Liver (tissue), 9 donors: ENCODE data around the gene HUNK. TPM values are rescaled to one million over a fixed set of nuclear protein-coding genes. Genes with fewer than 3 reads are reported as not detected.

ENCODE experiments used
- DNase-seq: peaks from one replicate; pipeline ENCODE4 v3.0.0-alpha.2; 2017; ENCODE audit warnings: low spot score
- H3K27ac ChIP-seq, 2 donors: one replicate each; pipeline ENCODE4 v1.7.0; 2013; ENCODE audit warnings: inconsistent platforms in 2 of 2, low read length in 2 of 2, control low read depth in 1 of 2, low read depth in 1 of 2, mild to moderate bottlenecking in 1 of 2
- H3K27me3 ChIP-seq, 4 donors: one replicate each; pipeline versions ENCODE4 v1.6.1 to v1.7.0; 2013; ENCODE audit warnings: low read length in 3 of 4, inconsistent platforms in 1 of 4, mild to moderate bottlenecking in 1 of 4, moderate library complexity in 1 of 4; ENCODE audit not compliant: control insufficient read depth in 4 of 4, insufficient read depth in 4 of 4
- H3K36me3 ChIP-seq, 4 donors: one replicate each; pipeline versions ENCODE4 v1.6.1 to v1.7.0; 2013; ENCODE audit warnings: low read length in 3 of 4, mild to moderate bottlenecking in 3 of 4, low read depth in 1 of 4, moderate library complexity in 1 of 4; ENCODE audit not compliant: control insufficient read depth in 4 of 4, insufficient read depth in 3 of 4
- H3K4me1 ChIP-seq, 4 donors: one replicate each; pipeline versions ENCODE4 v1.6.1 to v1.7.0; 2013; ENCODE audit warnings: low read length in 3 of 4, mild to moderate bottlenecking in 3 of 4, moderate library complexity in 1 of 4; ENCODE audit not compliant: control insufficient read depth in 4 of 4, insufficient read depth in 4 of 4
- H3K4me3 ChIP-seq, 3 donors: one replicate each; pipeline versions ENCODE4 v1.6.1 to v1.7.0; 2013; ENCODE audit warnings: low read length in 3 of 3, control low read depth in 1 of 3, low read depth in 1 of 3, mild to moderate bottlenecking in 1 of 3
- H3K9ac ChIP-seq, 2 donors: one replicate each; pipeline ENCODE4 v1.7.0; 2013; ENCODE audit warnings: low read length in 2 of 2, mild to moderate bottlenecking in 2 of 2, moderate library complexity in 2 of 2, control low read depth in 1 of 2, low read depth in 1 of 2
- H3K9me3 ChIP-seq, 4 donors: one replicate each; pipeline versions ENCODE4 v1.6.1 to v1.7.0; 2013; ENCODE audit warnings: low read length in 3 of 4; ENCODE audit not compliant: control insufficient read depth in 4 of 4
- CTCF ChIP-seq: fragments of 150-350 bp; IDR thresholded peaks from 2 replicates; pipeline ENCODE4 v1.5.1; 2017; ENCODE audit warnings: improper control_type of control experiment, low read depth, low read length; ENCODE audit not compliant: missing input control
- EGR1 ChIP-seq, 2 donors: IDR thresholded peaks; 2 replicates each; pipeline ENCODE4 v1.6.1; 2016 to 2018; ENCODE audit warnings: antibody characterized with exemption in 2 of 2, low read depth in 2 of 2
- FOXA2 ChIP-seq: IDR thresholded peaks from 2 replicates; pipeline ENCODE4 v1.6.1; 2016; ENCODE audit warnings: antibody characterized with exemption
- GABPA ChIP-seq, 2 donors: IDR thresholded peaks in 1 of 2; conservative IDR thresholded peaks in 1 of 2; 2 replicates each; pipeline ENCODE4 v1.6.1; 2016; ENCODE audit warnings: antibody characterized with exemption in 2 of 2, mild to moderate bottlenecking in 1 of 2, moderate library complexity in 1 of 2
- HNF4A ChIP-seq, 2 donors: conservative IDR thresholded peaks; 2 replicates each; pipeline ENCODE4 v1.6.1; 2016; ENCODE audit warnings: antibody characterized with exemption in 2 of 2, mild to moderate bottlenecking in 2 of 2
- JUND ChIP-seq, 2 donors: IDR thresholded peaks; 2 replicates each; pipeline ENCODE4 v1.6.1; 2016; ENCODE audit warnings: antibody characterized with exemption in 2 of 2
- REST ChIP-seq: IDR thresholded peaks from 2 replicates; pipeline ENCODE4 v1.6.1; 2016; ENCODE audit warnings: antibody characterized with exemption, mild to moderate bottlenecking
- RXRA ChIP-seq, 2 donors: IDR thresholded peaks; 2 replicates each; pipeline ENCODE4 v1.6.1; 2017 to 2018; ENCODE audit warnings: antibody characterized with exemption in 2 of 2, mild to moderate bottlenecking in 1 of 2
- SP1 ChIP-seq: IDR thresholded peaks from 2 replicates; pipeline ENCODE4 v1.6.1; 2018; ENCODE audit warnings: antibody characterized with exemption, mild to moderate bottlenecking
- TAF1 ChIP-seq: conservative IDR thresholded peaks from 2 replicates; pipeline ENCODE4 v1.6.1; 2016; ENCODE audit warnings: antibody characterized with exemption, mild to moderate bottlenecking
- WGBS: extraction: QIAGEN DNeasy Blood & Tissue Kit; methylation state at CpG from one replicate; pipeline ENCODE4 v1.1.7; 2013; 5-methylcytosine and 5-hydroxymethylcytosine counted together
- polyA plus RNA-seq, 2 donors: library from polyadenylated mRNA; stranded (reverse) in 1 of 2; unstranded in 1 of 2; fragments of 200-250 nt in 1 of 2; fragments of >200 nt in 1 of 2; fragmentation: Nextera tagmentation in 1 of 2; extraction: Ambion mirVana in 1 of 2; gene quantifications; one replicate each; pipeline versions ENCODE4 v1.2.1 to v1.2.3, GENCODE V29; 2013 to 2015
- total RNA-seq, 2 donors: library from RNA; depleted of rRNA; stranded (reverse); fragments of >200 nt; gene quantifications; one replicate each; pipeline ENCODE4 v1.2.3, GENCODE V29; 2014
- TF ChIP-seq, protein P1 (sequence below): IDR thresholded peaks from 2 replicates; pipeline ENCODE4 v1.6.1; 2016; ENCODE audit warnings: antibody characterized with exemption
- TF ChIP-seq, protein P2 (sequence below): IDR thresholded peaks from 2 replicates; pipeline ENCODE4 v1.6.1; 2016; ENCODE audit warnings: antibody characterized with exemption
- TF ChIP-seq, protein P3 (sequence below): IDR thresholded peaks from 2 replicates; pipeline ENCODE4 v1.6.1; 2016; ENCODE audit warnings: antibody characterized with exemption
- donor health status: healthy.
- donor health status: healthy.
- donor health status: healthy.
- donor health status: healthy.
- donor health status: healthy.

Gene HUNK
- total and polyA plus RNA-seq, 4 donors = 0.11 to 0.92 (median 0.30) TPM

- no peaks in the 10 kb centered on the region for H3K36me3 ChIP-seq
- H3K9ac ChIP-seq = no peak overlapping the region
- peaks cover 0 to 12% (median 5%) of the 10 kb centered on the region in 4 donors for H3K4me1 ChIP-seq
- TF ChIP-seq TAF1 (no peak), HNF4A (conservative IDR thresholded peaks at IDR 0.05) (no peak), SP1 (no peak), RXRA (IDR thresholded peaks at IDR 0.05) (no peak)
- TF ChIP-seq, protein P1, sequence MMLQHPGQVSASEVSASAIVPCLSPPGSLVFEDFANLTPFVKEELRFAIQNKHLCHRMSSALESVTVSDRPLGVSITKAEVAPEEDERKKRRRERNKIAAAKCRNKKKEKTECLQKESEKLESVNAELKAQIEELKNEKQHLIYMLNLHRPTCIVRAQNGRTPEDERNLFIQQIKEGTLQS = no peak
- H3K27me3 ChIP-seq = no peaks in the 10 kb centered on the region
- H3K9me3 ChIP-seq = no peaks in the 10 kb centered on the region
- no peak for DNase-seq
- no peak overlapping the region for H3K27ac ChIP-seq
- no peak overlapping the region for H3K4me3 ChIP-seq
- 85% methylated on average over 7 of the region's 7 CpGs for WGBS
These were observed 23.2 kb downstream of the HUNK start for GRCh38 chr21:31896019-31896418.

DNA sequence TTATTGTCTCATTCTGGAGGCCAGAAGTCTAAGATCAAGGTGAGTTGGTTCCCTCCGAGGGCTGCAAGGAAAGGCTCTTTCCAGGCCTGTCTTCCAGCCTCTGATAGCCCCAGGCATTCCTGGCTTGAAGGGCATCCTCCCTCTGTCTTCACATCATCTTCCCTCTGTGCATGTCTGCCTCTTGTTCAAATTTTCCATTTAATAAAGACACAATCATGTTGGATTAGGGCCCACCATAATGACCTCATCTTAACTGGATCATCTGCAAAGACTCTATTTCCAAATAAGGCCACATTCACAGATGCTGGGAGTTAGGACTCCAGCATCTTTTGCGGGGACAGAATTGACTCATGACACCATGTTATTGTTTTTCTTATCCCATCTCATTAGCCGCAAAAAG lies 24.5 kb downstream of the HUNK start:
- Histone ChIP-seq H3K27me3 (no peaks in the 10 kb centered on the region), H3K4me1 (peaks cover 0 to 18% (median 6%) of the 10 kb centered on the region in 4 donors), H3K9ac (no peak overlapping the region), H3K36me3 (no peaks in the 10 kb centered on the region), H3K9me3 (no peaks in the 10 kb centered on the region), H3K4me3 (no peak overlapping the region), H3K27ac (no peak overlapping the region)
- TF ChIP-seq, protein P1 = no peak
- TF ChIP-seq FOXA2 (no peak), GABPA (IDR thresholded peaks at IDR 0.05 in 1 of 2, conservative IDR thresholded peaks at IDR 0.05 in 1 of 2) (no peak), EGR1 (IDR thresholded peaks at IDR 0.05; ENCODE audit: low read depth in 2 of 2) (no peak), SP1 (no peak)
- TF ChIP-seq, protein P2, sequence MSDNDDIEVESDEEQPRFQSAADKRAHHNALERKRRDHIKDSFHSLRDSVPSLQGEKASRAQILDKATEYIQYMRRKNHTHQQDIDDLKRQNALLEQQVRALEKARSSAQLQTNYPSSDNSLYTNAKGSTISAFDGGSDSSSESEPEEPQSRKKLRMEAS = no peak
- TF ChIP-seq, protein P3, sequence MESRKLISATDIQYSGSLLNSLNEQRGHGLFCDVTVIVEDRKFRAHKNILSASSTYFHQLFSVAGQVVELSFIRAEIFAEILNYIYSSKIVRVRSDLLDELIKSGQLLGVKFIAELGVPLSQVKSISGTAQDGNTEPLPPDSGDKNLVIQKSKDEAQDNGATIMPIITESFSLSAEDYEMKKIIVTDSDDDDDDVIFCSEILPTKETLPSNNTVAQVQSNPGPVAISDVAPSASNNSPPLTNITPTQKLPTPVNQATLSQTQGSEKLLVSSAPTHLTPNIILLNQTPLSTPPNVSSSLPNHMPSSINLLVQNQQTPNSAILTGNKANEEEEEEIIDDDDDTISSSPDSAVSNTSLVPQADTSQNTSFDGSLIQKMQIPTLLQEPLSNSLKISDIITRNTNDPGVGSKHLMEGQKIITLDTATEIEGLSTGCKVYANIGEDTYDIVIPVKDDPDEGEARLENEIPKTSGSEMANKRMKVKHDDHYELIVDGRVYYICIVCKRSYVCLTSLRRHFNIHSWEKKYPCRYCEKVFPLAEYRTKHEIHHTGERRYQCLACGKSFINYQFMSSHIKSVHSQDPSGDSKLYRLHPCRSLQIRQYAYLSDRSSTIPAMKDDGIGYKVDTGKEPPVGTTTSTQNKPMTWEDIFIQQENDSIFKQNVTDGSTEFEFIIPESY = no peak
- WGBS = 91% methylated on average over 3 of the region's 3 CpGs
- DNase-seq = no peak

GRCh38 chr21:31898933-31899630 lies 26.3 kb downstream of the HUNK start:
- peaks cover 0 to 18% (median 6%) of the 10 kb centered on the region in 4 donors for H3K4me1 ChIP-seq
- H3K27ac ChIP-seq = no peak overlapping the region
- 63% methylated on average over 9 of the region's 9 CpGs for WGBS
- no peak overlapping the region for H3K9ac ChIP-seq
- H3K4me3 ChIP-seq = no peak overlapping the region
- no peaks in the 10 kb centered on the region for H3K36me3 ChIP-seq
- DNase-seq = no peak
- no peaks in the 10 kb centered on the region for H3K27me3 ChIP-seq
- H3K9me3 ChIP-seq = no peaks in the 10 kb centered on the region
- TF ChIP-seq EGR1 (IDR thresholded peaks at IDR 0.05; ENCODE audit: low read depth in 2 of 2) = no peak
- TF ChIP-seq FOXA2 = no peak
- TF ChIP-seq REST = no peak
- TF ChIP-seq CTCF = no peak
- no peak for TF ChIP-seq JUND (IDR thresholded peaks at IDR 0.05)
- TF ChIP-seq HNF4A (conservative IDR thresholded peaks at IDR 0.05) = no peak
- TF ChIP-seq GABPA (IDR thresholded peaks at IDR 0.05 in 1 of 2, conservative IDR thresholded peaks at IDR 0.05 in 1 of 2) = no peak
- TF ChIP-seq, protein P1 = no peak
